Natural killer cell (primary cell): ENCODE data around the gene ABCD4. TPM values are rescaled to one million over a fixed set of nuclear protein-coding genes. Genes with fewer than 3 reads are reported as not detected.

Experiments
- ATAC-seq, 3 donors: fragments of 150-1000 bp in 2 of 3; fragments of 200-7000 bp in 1 of 3; cut with Tn5 transposase; 1 replicate in 1 of 3; 2 replicates in 2 of 3; pipeline ENCODE4 v1.10.0; 2021; ENCODE audit warnings: mild to moderate bottlenecking in 2 of 3, moderate library complexity in 2 of 3
- DNase-seq, 2 donors: peaks; one replicate each; pipeline versions ENCODE4 v3.0.0 to v3.0.0-alpha.2; 2013 to 2021; ENCODE audit warnings: mixed read lengths in 1 of 2
- H3K27ac ChIP-seq: one replicate; pipeline ENCODE4 v1.5.1; 2013; ENCODE audit warnings: mild to moderate bottlenecking, low read length
- H3K27me3 ChIP-seq: one replicate; pipeline ENCODE4 v1.6.1; 2013; ENCODE audit warnings: low read length; ENCODE audit not compliant: control insufficient read depth, insufficient read depth
- H3K36me3 ChIP-seq: one replicate; pipeline ENCODE4 v1.6.1; 2013; ENCODE audit warnings: low read length; ENCODE audit not compliant: control insufficient read depth, insufficient read depth
- H3K4me1 ChIP-seq: one replicate; pipeline ENCODE4 v1.6.1; 2013; ENCODE audit warnings: low read length; ENCODE audit not compliant: control insufficient read depth, insufficient read depth
- H3K4me3 ChIP-seq: one replicate; pipeline ENCODE4 v1.5.1; 2013; ENCODE audit warnings: low read length
- H3K9me3 ChIP-seq: one replicate; pipeline ENCODE4 v1.6.1; 2013; ENCODE audit warnings: low read length; ENCODE audit not compliant: control insufficient read depth, insufficient read depth
- H3K27ac Mint-ChIP-seq, 2 donors: one replicate each; pipeline ENCODE4 v1.8.0; 2022; ENCODE audit warnings: mild to moderate bottlenecking in 2 of 2, mixed read lengths in 2 of 2, moderate library complexity in 1 of 2
- H3K27me3 Mint-ChIP-seq, 2 donors: one replicate each; pipeline ENCODE4 v1.8.0; 2022; ENCODE audit warnings: low read depth in 2 of 2, mixed read lengths in 2 of 2
- H3K36me3 Mint-ChIP-seq: one replicate; pipeline ENCODE4 v1.8.0; 2022; ENCODE audit warnings: mixed read lengths
- H3K4me1 Mint-ChIP-seq, 2 donors: one replicate each; pipeline ENCODE4 v1.8.0; 2022; ENCODE audit warnings: mixed read lengths in 2 of 2
- H3K4me3 Mint-ChIP-seq: one replicate; pipeline ENCODE4 v1.8.0; 2022; ENCODE audit warnings: mild to moderate bottlenecking, moderate library complexity, mixed read lengths
- H3K9me3 Mint-ChIP-seq, 2 donors: one replicate each; pipeline ENCODE4 v1.8.0; 2022; ENCODE audit warnings: mixed read lengths in 2 of 2
- WGBS: methylation state at CpG from one replicate; pipeline ENCODE4 v1.1.7; 2013; ENCODE audit warnings: missing lambda C conversion rate; ENCODE audit not compliant: insufficient coverage; 5-methylcytosine and 5-hydroxymethylcytosine counted together
- intact Hi-C: fragments of 100-400 bp; cut with micrococcal nuclease; formaldehyde crosslinking; loops from one replicate; pipeline ENCODE4 v1.14.2; 2022
- total RNA-seq, 4 donors: library from RNA; stranded (reverse); fragments of 120-200 nt in 1 of 4; gene quantifications; one replicate each; pipeline versions ENCODE4 v1.2.3 to v1.2.4, GENCODE V29; 2013 to 2022
- TF ChIP-seq, protein P1 (sequence below): fragments of 200-600 bp; IDR thresholded peaks from one replicate; pipeline ENCODE4 v1.8.0; 2022; ENCODE audit warnings: antibody characterized with exemption

The ABCD4 gene
- total RNA-seq, 3 donors from 2014 or later (not counting 1 experiment from before 2014, with no cell fraction given), result 78.3 to 99.6 (median 92.8) TPM

- no peaks in the 10 kb centered on the region for H3K4me1 ChIP-seq
- WGBS, result 74% methylated on average over 4 of the region's 4 CpGs
- H3K4me3 ChIP-seq, result no peak overlapping the region
- intact Hi-C loops, result no loop called here
- ATAC-seq (no peak), DNase-seq (no peak)
- no peaks in the 10 kb centered on the region for H3K9me3 ChIP-seq
- H3K27ac ChIP-seq, result no peak overlapping the region
- no peaks in the 10 kb centered on the region for H3K36me3 ChIP-seq
- Mint-ChIP-seq H3K27me3 (peaks cover 3 to 20% of the 10 kb centered on the region in 2 donors), H3K4me1 (no peaks in the 10 kb centered on the region), H3K9me3 (no peaks in the 10 kb centered on the region), H3K36me3 (no peaks in the 10 kb centered on the region), H3K4me3 (no peak overlapping the region), H3K27ac (no peak overlapping the region)
- TF ChIP-seq, protein P1, sequence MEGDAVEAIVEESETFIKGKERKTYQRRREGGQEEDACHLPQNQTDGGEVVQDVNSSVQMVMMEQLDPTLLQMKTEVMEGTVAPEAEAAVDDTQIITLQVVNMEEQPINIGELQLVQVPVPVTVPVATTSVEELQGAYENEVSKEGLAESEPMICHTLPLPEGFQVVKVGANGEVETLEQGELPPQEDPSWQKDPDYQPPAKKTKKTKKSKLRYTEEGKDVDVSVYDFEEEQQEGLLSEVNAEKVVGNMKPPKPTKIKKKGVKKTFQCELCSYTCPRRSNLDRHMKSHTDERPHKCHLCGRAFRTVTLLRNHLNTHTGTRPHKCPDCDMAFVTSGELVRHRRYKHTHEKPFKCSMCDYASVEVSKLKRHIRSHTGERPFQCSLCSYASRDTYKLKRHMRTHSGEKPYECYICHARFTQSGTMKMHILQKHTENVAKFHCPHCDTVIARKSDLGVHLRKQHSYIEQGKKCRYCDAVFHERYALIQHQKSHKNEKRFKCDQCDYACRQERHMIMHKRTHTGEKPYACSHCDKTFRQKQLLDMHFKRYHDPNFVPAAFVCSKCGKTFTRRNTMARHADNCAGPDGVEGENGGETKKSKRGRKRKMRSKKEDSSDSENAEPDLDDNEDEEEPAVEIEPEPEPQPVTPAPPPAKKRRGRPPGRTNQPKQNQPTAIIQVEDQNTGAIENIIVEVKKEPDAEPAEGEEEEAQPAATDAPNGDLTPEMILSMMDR, result no peak
- peaks cover 2% of the 10 kb centered on the region for H3K27me3 ChIP-seq
Observed at GRCh38 chr14:74349757-74350156, 47.0 kb upstream of the ABCD4 start.

- WGBS, result 68% methylated on average over 16 of the region's 17 CpGs
- ATAC-seq, result no peak
- H3K27me3 Mint-ChIP-seq, result peaks cover 3 to 20% of the 10 kb centered on the region in 2 donors
Observed at GRCh38 chr14:74348735-74349463, 46.2 kb upstream of the ABCD4 start.

DNA sequence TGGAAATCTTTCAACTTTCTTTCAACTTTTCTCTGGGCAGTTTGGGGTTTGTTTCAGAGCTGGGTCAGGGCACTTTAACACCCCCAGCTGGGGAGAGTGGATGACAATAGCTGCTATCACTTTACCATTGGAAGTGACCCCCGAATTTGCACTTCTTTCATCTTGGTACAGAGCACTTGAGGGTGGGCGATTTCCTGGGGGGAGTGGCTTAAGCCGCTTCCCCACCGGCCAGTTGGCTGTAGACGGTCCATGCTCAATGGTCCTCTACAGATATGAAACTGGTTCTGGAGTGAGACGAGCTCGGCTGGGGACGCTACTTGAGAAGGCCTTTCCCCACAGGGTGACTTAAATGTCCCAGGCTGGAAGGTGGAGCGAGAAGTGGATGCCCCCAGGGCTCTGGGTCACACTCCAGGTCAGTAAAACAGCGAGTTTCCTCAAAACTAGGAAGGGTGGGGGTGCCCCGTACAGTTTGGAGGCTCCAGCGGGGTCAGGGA lies 45.6 kb upstream of the ABCD4 start, which contains the start of gene VRTN:
Gene VRTN, plus strand, starts transcription at position 231 of the 494 bp plus-strand sequence. CDS start 8,313 bp downstream, outside the sequence.
- ATAC-seq (no peak), DNase-seq (no peak)
- intact Hi-C loops, result no loop called here
- Histone ChIP-seq H3K4me3 (no peak within 1 kb of the TSS), H3K27ac (no peak within 1 kb of the TSS), H3K9me3 (no peaks in the 10 kb centered on the region), H3K4me1 (no peaks in the 10 kb centered on the region), H3K36me3 (no peaks in the 10 kb centered on the region), H3K27me3 (peaks cover 2% of the 10 kb centered on the region)
- Mint-ChIP-seq H3K4me1 (no peaks in the 10 kb centered on the region), H3K27ac (no peak within 1 kb of the TSS), H3K9me3 (no peaks in the 10 kb centered on the region), H3K4me3 (no peak within 1 kb of the TSS), H3K36me3 (no peaks in the 10 kb centered on the region), H3K27me3 (peaks cover 3 to 20% of the 10 kb centered on the region in 2 donors)
- 84% methylated on average over 12 of the region's 12 CpGs for WGBS
- TF ChIP-seq, protein P1, result no peak

More at GRCh38 chr14:74348735-74349463, 46.2 kb upstream of the ABCD4 start:
- H3K27me3 ChIP-seq, result peaks cover 2% of the 10 kb centered on the region
- H3K36me3 ChIP-seq, result no peaks in the 10 kb centered on the region
- Mint-ChIP-seq H3K4me1 (no peaks in the 10 kb centered on the region), H3K9me3 (no peaks in the 10 kb centered on the region), H3K36me3 (no peaks in the 10 kb centered on the region), H3K27ac (no peak overlapping the region), H3K4me3 (no peak overlapping the region)
- H3K4me1 ChIP-seq, result no peaks in the 10 kb centered on the region
- no peaks in the 10 kb centered on the region for H3K9me3 ChIP-seq
- no peak overlapping the region for H3K27ac ChIP-seq
- TF ChIP-seq, protein P1, result no peak
- intact Hi-C loops, result no loop called here
- H3K4me3 ChIP-seq, result no peak overlapping the region
- no peak for DNase-seq
